Activated naive CD4-positive, alpha-beta T cell treated with Interleukin-2 at 50 U/mL for 16 hours (primary cell): ENCODE measurements around the gene KMT2B.
"Not testable (repeated sequence)": the region's sequence is repeated elsewhere in the genome, so short reads cannot be mapped to it uniquely, and the experiment has no call there.

Experiments used
- DNase-seq: peaks from one replicate; pipeline ENCODE4 v3.0.0-alpha.2; 2020

KMT2B gene

DNA sequence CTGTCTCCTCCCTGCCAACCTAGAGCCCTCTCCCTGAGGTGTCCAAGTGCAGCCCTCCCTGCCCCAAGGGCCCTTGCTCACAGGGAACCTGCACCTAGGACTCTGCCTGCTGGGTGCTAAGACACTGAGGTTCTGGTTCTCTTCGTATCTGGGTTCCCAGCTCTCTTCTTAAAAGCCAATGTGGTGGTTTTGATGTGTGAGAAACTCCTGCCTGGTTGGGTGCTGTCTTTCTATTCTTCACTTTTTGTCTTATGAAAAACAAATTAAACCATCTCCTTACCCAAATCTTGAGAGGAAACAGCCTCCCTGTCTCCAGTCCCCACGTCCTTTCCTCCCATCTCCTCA, 4.3 kb upstream of the KMT2B start:
- no peak for DNase-seq

DNA sequence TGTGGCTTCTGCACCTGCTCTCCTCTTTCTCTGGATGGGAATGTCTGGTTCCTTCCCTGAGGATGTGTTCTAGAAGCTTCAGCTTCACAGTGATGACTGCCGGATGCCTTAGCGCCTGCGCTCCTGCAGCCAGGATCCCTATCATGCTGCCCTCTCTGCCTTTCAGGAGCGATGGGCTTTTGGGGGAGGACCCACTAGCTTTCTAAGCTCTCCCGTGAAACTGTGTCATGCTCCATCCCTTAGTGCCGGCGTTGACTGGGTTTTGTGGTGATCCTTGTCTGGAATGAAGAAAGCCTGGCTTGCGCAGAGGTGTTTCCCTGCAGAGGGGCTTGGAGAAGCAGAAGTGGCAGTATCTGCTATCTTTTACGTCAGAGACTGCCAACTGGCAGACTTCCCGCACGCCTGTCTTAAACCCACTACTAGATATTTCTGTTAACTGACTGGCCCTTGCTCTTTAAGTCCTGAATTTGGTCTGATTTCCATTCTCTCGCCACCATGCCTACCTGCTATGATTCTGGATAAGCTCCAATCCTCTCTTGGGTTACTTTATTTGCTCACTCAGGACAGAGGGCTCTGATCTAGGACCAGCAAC, 3.8 kb upstream of the KMT2B start:
- DNase-seq, result no peak

DNA sequence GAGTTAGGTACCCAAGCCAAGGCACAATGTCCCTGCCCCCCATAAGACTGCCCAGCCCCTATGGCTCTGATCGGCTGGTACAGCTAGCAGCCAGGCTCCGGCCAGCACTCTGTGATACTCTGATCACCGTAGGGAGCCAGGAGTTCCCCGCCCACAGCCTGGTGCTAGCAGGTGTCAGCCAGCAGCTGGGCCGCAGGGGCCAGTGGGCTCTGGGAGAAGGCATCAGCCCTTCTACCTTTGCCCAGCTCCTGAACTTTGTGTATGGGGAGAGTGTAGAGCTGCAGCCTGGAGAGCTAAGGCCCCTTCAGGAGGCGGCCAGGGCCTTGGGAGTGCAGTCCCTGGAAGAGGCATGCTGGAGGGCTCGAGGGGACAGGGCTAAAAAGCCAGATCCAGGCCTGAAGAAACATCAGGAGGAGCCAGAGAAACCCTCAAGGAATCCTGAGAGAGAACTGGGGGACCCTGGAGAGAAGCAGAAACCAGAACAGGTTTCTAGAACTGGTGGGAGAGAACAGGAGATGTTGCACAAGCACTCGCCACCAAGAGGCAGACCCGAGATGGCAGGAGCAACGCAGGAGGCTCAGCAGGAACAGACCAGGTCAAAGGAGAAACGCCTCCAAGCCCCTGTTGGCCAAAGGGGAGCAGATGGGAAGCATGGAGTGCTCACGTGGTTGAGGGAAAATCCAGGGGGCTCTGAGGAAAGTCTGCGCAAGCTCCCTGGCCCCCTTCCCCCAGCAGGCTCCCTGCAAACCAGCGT, 3.0 kb upstream of the KMT2B start:
- no peak for DNase-seq

- no peak for DNase-seq
These were observed 2.4 kb upstream of the KMT2B start for GRCh38 chr19:35715355-35715809.

DNA sequence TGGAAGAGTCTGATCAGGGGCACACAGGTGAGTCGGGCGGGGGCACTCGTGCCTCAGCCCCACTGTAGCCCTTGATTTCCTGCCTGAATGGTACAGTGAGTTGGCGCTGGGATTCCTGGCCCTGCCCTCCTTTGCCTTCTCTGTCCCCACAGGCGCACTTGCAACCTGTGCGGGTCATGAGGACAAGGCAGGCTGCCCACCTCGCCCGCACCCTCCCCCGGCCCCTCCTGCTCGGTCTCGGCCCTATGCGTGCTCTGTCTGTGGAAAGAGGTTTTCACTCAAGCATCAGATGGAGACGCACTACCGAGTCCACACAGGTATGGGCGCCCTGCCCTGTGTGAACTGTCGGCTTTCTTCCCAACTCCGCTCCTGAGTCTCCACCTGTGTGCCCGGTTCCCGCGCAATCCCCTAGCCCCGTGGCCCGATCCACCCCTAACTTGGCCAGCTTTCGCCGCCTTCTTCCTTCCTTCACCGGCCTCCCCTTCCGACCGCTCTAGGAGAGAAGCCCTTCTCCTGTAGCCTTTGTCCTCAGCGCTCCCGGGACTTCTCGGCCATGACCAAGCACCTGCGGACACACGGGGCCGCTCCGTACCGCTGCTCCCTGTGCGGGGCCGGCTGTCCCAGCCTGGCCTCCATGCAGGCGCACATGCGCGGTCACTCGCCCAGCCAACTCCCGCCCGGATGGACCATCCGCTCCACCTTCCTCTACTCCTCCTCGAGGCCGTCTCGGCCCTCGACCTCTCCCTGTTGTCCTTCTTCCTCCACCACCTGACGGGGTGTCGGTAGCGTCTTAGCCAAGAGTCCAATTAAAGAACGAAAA, 1.6 kb upstream of the KMT2B start:
- peak; percentile 21 for DNase-seq

DNA sequence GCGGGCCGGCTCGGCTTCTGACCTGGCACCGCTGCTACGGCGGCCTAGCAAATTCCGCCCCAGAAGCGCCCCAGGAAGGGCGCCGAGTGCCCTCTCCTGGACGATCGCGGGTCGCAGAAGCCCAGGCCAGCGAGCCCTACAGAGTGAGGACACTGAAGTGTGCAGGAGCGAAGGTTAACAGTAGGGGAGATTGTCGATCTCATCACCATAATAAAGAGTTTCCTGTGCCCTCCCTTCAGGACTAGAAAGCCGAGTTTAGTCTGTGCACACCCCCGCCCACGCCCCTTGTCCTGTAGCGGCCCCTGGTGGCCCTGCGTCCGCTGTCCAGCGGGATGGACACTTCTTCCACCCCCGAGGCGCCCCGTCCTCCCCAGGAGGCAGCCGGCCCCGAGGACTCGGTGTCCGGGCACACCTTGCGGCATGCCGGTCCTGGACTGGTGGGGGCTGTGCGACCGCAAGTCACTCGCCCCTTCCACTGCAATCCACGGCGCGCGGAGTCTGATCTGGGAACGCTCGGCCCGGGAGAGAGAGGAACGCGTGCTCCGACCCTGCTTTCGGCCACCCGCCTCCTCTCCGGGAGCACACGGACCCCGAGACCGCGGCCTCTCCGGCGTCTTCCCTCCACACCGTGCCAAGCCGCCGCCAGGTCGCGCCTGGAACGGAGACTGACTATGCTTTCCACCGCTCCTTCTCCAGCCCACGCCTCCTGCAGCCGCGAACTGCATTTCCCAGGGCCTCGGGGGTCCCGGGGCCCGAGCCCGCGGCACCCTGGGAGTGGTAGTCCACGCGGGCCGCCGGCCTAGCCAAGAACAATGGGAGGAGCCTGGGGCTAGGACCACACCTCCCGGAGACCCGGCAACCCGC, 770 bp upstream of the KMT2B start:
- DNase-seq, result peak; percentile 98

DNA sequence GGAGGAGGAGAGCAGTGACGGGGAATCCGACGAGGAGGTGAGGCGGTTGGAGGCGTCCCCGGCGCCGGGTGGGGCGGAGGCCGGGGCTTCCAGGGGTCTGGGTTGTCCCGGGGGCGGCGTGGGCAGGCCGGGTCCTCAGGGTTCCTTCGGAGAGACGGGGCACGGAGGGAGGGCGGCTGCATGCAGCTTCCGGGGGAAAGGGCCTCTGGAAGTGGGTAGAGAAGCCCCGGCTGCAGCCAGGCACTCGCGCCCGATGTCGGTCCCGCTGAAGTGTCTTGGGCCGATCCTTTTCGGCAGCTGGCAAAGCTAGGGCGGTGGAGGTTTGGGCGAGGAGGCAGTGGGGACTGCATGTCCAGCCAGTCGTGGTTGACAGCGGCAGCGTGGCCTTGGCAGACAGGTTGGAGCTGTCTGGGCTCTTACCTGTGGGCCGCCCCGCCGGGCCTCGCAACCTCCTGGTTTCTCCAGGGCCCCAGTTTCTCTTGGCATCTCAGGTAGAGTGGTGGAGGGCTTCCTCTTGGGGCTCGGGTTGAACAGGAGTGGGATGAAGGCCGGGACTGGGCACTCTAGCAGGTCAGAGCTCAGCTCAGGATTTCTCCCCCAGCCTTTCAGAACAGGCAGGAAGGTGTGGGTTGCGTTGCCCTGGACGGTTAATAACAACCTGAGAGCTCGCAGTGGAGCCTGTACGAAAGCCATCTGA, 690 bp downstream of the KMT2B start:
- DNase-seq, result peak; percentile 68

- DNase-seq, result no peak
These were observed 1.8 kb downstream of the KMT2B start for GRCh38 chr19:35719402-35720162.

- no peak for DNase-seq
These were observed 2.3 kb downstream of the KMT2B start for GRCh38 chr19:35720163-35720524.

DNA sequence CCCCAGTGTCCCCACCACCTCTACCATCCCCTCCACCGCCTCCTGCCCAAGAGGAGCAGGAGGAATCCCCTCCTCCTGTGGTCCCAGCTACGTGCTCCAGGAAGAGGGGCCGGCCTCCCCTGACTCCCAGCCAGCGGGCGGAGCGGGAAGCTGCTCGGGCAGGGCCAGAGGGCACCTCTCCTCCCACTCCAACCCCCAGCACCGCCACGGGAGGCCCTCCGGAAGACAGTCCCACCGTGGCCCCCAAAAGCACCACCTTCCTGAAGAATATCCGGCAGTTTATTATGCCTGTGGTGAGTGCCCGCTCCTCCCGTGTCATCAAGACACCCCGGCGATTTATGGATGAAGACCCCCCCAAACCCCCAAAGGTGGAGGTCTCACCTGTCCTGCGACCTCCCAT, 2.8 kb downstream of the KMT2B start:
- no peak for DNase-seq

- no peak for DNase-seq
These were observed 3.6 kb downstream of the KMT2B start for GRCh38 chr19:35721374-35721773.

GRCh38 chr19:35722461-35722860, 4.7 kb downstream of the KMT2B start:
- no peak for DNase-seq

DNA sequence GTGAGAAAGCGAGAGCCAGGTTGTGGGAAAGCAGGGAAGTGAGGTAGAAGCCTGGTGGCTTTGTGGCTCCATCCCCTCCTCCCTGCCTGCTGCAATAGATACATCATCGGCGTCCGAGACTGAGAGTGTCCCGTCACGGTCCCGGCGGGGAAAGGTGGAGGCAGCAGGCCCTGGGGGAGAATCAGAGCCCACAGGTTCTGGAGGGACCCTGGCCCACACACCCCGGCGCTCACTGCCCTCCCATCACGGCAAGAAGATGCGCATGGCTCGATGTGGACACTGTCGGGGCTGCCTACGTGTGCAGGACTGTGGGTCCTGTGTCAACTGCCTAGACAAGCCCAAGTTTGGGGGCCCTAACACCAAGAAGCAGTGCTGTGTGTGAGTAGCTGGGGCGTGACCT, 5.1 kb downstream of the KMT2B start:
- DNase-seq, result no peak

DNA sequence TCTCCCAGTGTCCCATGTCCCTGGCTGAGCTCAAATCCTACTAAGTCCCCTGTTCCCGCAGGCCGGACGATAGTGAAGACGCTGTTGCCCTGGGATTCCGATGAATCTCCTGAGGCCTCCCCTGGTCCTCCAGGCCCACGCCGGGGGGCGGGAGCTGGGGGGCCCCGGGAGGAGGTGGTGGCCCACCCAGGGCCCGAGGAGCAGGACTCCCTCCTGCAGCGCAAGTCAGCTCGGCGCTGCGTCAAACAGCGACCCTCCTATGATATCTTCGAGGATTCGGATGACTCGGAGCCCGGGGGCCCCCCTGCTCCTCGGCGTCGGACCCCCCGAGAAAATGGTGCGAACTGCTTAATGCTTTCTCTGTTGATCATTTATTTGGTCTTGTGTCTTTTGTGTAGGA, 5.9 kb downstream of the KMT2B start:
- DNase-seq, result no peak

GRCh38 chr19:35724132-35724531, 6.3 kb downstream of the KMT2B start:
- not testable (repeated sequence) for DNase-seq

DNA sequence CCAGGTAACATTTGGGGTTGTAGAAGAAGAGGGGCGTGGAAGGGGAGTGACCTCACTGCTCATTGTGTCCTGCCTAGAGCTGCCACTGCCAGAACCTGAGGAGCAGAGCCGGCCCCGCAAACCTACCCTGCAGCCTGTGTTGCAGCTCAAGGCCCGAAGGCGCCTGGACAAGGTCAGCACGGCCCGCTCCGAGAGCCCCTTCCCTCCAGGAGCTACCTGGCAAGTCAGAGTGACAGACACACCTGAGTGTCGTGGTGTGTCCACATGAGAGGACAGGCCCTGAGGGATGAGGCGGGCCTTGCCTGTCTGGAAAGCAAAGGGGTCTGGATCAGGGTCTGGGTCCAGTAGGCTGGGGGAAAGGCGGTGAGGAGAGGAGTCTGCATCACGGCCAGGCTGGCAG, 6.8 kb downstream of the KMT2B start:
- no peak for DNase-seq

- DNase-seq, result no peak
These were observed 7.5 kb downstream of the KMT2B start for GRCh38 chr19:35725216-35725861.

DNA sequence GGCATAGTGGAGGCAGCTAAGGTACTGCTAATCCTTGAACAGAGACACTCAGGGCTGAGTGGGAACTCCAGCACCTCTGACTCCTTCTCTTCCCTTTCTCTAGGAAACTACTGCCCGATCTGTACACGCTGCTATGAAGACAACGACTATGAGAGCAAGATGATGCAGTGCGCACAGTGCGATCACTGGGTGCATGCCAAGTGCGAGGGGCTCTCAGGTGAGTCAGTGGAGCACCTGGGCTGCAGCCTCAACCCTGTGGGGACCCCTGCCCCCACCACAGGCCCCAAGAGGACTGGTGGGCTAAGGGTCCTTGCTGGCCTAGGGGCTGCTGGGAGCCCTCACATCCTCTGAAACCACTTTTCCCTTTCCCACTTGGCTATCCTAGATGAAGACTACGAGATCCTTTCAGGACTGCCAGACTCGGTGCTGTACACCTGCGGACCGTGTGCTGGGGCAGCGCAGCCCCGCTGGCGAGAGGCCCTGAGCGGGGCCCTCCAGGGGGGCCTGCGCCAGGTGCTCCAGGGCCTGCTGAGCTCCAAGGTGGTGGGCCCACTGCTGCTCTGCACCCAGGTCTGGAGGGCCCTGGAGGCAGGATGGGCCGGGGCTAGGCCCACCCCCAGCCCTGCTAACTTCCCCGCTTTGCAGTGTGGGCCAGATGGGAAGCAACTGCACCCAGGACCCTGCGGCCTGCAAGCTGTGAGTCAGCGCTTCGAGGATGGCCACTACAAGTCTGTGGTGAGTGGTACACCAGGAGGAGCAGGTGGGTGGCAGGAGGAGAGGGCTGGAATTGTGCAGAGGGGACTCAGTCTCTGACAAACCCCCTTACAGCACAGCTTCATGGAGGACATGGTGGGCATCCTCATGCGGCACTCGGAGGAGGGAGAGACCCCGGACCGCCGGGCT, 9.5 kb downstream of the KMT2B start:
- DNase-seq, result no peak

DNA sequence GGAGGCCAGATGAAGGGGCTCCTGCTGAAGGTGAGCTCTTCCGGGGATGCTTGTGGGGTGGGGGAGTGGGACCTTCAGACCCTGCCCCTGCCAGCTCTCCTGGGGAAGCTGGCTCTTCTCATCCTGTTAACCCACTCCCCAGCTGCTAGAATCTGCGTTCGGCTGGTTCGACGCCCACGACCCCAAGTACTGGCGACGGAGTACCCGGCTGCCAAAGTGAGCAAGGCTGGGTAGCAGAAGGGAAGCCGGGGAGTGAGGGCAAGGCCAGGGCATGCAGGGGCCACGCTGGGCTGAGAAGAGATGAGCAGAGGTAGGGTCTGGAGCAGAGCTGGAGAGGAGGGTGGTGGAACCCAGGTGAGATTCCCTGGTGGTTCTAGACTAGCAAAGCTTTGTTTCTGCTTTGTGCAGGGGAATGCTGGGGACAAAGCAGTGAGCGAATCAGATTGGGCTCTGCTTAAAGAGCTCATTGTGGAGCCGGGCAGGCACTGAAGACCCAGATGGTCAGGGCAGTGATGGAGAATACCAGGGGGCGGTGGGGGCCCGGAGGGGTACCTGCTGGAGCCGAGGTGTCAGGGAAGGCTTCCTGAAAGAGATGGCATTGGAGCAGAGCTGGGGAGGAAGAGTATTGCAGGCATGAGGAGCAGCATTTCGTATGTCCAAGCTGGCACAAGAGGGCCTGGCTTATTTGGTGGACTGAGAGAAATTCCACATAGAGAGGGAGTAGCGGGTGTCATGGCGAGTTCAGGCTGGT, 10.3 kb downstream of the KMT2B start:
- no peak for DNase-seq
